Measurements from ENCODE around the gene RDH13.

DNA sequence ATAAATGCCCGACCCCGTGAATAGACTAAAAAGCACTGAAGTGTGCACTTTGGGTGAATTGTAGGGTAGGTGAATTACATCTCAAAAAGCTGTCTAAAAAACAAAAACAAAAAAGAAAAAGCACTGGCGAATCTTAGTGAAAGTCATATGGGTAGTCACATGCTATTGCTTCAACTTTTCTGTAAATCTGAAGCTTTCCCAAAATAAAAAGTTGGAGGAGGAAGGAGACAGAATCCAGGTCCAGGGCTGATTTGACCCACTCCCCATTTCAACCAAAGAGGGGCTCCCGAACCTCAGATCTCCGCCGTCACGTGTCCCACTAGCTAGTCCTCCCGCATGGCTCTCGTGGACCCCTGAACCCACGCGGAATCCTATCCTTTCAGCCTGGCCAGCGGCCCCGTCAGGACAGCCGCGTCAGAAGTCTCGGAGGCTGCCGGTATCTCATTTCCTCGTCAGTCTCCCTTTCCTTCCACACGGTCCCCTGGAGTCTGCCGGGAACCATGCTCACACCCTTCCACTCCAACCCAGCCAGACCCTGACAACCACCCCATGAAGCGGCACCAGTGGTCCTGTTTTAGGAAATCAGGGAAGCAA is 48.4 kb upstream of the RDH13 start:
- TF ChIP-seq, protein P1, sequence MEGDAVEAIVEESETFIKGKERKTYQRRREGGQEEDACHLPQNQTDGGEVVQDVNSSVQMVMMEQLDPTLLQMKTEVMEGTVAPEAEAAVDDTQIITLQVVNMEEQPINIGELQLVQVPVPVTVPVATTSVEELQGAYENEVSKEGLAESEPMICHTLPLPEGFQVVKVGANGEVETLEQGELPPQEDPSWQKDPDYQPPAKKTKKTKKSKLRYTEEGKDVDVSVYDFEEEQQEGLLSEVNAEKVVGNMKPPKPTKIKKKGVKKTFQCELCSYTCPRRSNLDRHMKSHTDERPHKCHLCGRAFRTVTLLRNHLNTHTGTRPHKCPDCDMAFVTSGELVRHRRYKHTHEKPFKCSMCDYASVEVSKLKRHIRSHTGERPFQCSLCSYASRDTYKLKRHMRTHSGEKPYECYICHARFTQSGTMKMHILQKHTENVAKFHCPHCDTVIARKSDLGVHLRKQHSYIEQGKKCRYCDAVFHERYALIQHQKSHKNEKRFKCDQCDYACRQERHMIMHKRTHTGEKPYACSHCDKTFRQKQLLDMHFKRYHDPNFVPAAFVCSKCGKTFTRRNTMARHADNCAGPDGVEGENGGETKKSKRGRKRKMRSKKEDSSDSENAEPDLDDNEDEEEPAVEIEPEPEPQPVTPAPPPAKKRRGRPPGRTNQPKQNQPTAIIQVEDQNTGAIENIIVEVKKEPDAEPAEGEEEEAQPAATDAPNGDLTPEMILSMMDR (conservative IDR thresholded peaks at IDR 0.05; ENCODE audit: low read depth, low read length): no peak
- no peak for TF ChIP-seq EZH2 (IDR thresholded peaks at IDR 0.05; ENCODE audit: low read length, unreplicated experiment)

Data from PC-3 (cell line).